Activated CD8-positive, alpha-beta memory T cell treated with anti-CD3 and anti-CD28 coated beads, Interleukin-2, amount 10 ng/mL, durations not matched to agents 7 days and 5 days (primary cell): ENCODE measurements around the gene MEST. TPM values are rescaled to one million over a fixed set of nuclear protein-coding genes. Genes with fewer than 3 reads are reported as not detected.
"Not testable (repeated sequence)": the region's sequence is repeated elsewhere in the genome, so short reads cannot be mapped to it uniquely, and the experiment has no call there.

ENCODE experiments used
- ATAC-seq: fragments of 150-1000 bp; cut with Tn5 transposase; one replicate; pipeline ENCODE4 v1.10.0; 2021; ENCODE audit warnings: moderate library complexity
- CTCF ChIA-PET: fragments of 350-600 bp; sonication (Branson Sonifier 250); formaldehyde crosslinking; loops from one replicate; lab custom pipeline; 2021; ENCODE audit warnings: antibody characterized with exemption; lab: Charles Lee
- DNase-seq: peaks from one replicate; pipeline ENCODE4 v3.0.0-alpha.2; 2020
- H3K27ac Mint-ChIP-seq: one replicate; pipeline ENCODE4 v1.8.0; 2021; ENCODE audit warnings: mild to moderate bottlenecking, mixed read lengths
- H3K27me3 Mint-ChIP-seq: one replicate; pipeline ENCODE4 v1.8.0; 2021; ENCODE audit warnings: mixed read lengths
- H3K36me3 Mint-ChIP-seq: one replicate; pipeline ENCODE4 v1.8.0; 2021; ENCODE audit warnings: mild to moderate bottlenecking, mixed read lengths
- H3K4me1 Mint-ChIP-seq: one replicate; pipeline ENCODE4 v1.8.0; 2021; ENCODE audit warnings: mixed read lengths
- H3K4me3 Mint-ChIP-seq: one replicate; pipeline ENCODE4 v1.8.0; 2021; ENCODE audit warnings: mild to moderate bottlenecking, moderate library complexity, mixed read lengths
- H3K9me3 Mint-ChIP-seq: one replicate; pipeline ENCODE4 v1.8.0; 2022; ENCODE audit warnings: low read depth, mixed read lengths
- total RNA-seq, 2 experiments: library from RNA; stranded (reverse); gene quantifications; one replicate each; pipeline ENCODE4 v1.2.3, GENCODE V29; 2021

The MEST gene
- total RNA-seq, 2 experiments from 2014 or later: 2.5 to 3.2 TPM

DNA sequence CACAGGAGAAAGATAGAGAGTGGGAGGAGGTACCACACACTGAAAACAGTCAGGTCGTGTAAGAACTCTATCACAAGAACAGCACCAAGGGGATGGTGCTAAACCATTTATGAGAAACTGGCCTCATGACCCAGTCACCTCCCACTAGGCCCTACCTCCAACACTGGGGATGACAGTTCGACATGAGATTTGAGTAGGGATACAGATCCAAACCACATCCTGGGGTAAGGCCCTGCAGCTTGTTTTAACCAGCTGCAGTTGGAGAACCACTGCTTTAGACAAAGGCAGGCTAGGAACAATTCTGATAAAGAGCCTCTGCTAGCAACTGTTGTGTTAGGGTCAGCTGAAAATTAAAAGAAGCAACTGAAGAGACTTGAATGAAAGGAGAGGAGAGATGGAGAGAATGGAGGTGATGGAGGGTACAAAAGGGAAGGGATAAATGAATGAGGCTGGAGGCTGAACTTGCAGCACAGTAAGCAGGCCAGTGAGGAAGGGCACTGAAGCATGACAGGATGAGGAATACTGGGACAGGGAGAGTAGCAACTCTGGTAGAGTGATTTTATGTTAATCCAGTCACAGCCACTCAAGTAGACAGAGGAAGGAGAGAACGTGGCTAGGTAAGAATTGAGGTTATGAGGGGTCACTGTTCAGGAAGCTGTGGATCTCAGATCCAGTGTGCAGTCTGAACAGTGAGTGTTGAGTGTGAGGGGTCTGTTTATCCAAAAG, 23.6 kb downstream of the MEST start:
- Mint-ChIP-seq H3K27me3 (no peaks in the 10 kb centered on the region), H3K9me3 (no peaks in the 10 kb centered on the region), H3K36me3 (no peaks in the 10 kb centered on the region), H3K27ac (no peak overlapping the region), H3K4me1 (no peaks in the 10 kb centered on the region), H3K4me3 (no peak overlapping the region)
- ATAC-seq (no peak), DNase-seq (no peak)
- CTCF ChIA-PET: no interaction called here

GRCh38 chr7:130521258-130521951, 29.5 kb downstream of the MEST start:
- H3K4me1 Mint-ChIP-seq: no peaks in the 10 kb centered on the region
- H3K4me3 Mint-ChIP-seq: no peak overlapping the region
- H3K36me3 Mint-ChIP-seq: no peaks in the 10 kb centered on the region
- no peak overlapping the region for H3K27ac Mint-ChIP-seq
- ATAC-seq (no peak), DNase-seq (no peak)
- no peaks in the 10 kb centered on the region for H3K27me3 Mint-ChIP-seq
- CTCF ChIA-PET: no interaction called here
- no peaks in the 10 kb centered on the region for H3K9me3 Mint-ChIP-seq

DNA sequence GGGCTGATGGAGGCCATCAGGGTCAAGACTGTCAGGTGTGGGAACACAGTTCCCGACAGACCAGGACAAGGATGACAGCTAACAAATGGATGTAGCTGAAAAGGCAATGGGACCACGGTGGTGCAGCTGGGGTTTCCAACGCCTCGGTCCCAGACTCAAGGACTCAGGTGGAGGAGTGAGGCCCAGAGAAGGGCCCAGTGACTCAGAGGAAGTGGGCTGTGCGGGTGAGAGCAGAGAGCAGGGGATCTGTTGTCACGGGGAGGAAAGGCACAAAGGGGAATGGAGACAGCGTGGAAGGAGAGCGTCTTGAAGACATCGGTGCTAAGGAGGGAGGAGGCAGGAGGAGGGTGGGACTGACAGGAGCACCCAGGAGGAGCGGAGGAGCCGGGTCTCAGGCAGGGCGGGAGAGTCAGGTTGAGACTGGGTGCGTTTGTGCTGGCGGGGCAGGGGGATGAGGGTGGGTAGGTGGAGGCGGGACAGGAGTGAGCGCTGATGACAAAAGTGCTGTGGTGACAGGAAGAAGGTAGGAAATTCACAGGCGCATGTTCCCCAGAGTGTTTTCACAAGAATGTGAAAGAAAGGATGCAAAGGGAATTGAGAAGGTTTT, 31.7 kb downstream of the MEST start:
- CTCF ChIA-PET, DNase-seq, H3K27ac Mint-ChIP-seq, H3K27me3 Mint-ChIP-seq, H3K36me3 Mint-ChIP-seq, H3K4me1 Mint-ChIP-seq, H3K9me3 Mint-ChIP-seq, H3K4me3 Mint-ChIP-seq: not testable (repeated sequence)
- ATAC-seq: peak; percentile 64

- Mint-ChIP-seq H3K36me3 (peaks cover 2% of the 10 kb centered on the region), H3K9me3 (no peaks in the 10 kb centered on the region), H3K4me3 (no peak overlapping the region), H3K27me3 (no peaks in the 10 kb centered on the region), H3K27ac (no peak overlapping the region), H3K4me1 (peaks cover 2% of the 10 kb centered on the region)
- ATAC-seq: no peak
- DNase-seq: no peak
- CTCF ChIA-PET: no interaction called here
Measured at GRCh38 chr7:130524628-130525027, 32.7 kb downstream of the MEST start.

DNA sequence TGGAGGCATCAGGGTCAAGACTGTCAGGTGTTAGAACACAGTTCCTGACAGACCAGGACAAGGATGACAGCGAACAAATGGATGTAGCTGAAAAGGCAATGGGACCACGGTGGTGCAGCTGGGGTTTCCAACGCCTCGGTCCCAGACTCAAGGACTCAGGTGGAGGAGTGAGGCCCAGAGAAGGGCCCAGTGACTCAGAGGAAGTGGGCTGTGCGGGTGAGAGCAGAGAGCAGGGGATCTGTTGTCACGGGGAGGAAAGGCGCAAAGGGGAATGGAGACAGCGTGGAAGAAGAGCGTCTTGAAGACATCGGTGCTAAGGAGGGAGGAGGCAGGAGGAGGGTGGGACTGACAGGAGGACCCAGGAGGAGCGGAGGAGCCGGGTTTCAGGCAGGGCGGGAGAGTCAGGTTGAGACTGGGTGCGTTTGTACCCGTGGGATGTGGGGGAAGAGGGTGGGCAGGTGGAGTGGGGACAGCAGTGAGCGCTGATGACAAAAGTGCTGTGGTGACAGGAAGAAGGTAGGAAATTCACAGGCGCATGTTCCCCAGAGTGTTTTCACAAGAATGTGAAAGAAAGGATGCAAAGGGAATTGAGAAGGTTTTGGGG, 36.0 kb downstream of the MEST start:
- peak overlapping the region; percentile 35 for H3K27ac Mint-ChIP-seq
- H3K27me3 Mint-ChIP-seq, H3K9me3 Mint-ChIP-seq, CTCF ChIA-PET, H3K4me3 Mint-ChIP-seq, H3K4me1 Mint-ChIP-seq, H3K36me3 Mint-ChIP-seq: not testable (repeated sequence)
- ATAC-seq: peak; percentile 59
- peak; percentile 46 for DNase-seq

GRCh38 chr7:130529417-130529816, 37.5 kb downstream of the MEST start:
- no peak overlapping the region for H3K4me3 Mint-ChIP-seq
- H3K36me3 Mint-ChIP-seq: peaks cover 2% of the 10 kb centered on the region
- CTCF ChIA-PET: no interaction called here
- H3K27me3 Mint-ChIP-seq: no peaks in the 10 kb centered on the region
- ATAC-seq (no peak), DNase-seq (no peak)
- H3K4me1 Mint-ChIP-seq: peaks cover 2% of the 10 kb centered on the region
- no peaks in the 10 kb centered on the region for H3K9me3 Mint-ChIP-seq
- H3K27ac Mint-ChIP-seq: no peak overlapping the region

- H3K27ac Mint-ChIP-seq, H3K9me3 Mint-ChIP-seq, ATAC-seq, H3K4me3 Mint-ChIP-seq, DNase-seq, H3K36me3 Mint-ChIP-seq, CTCF ChIA-PET, H3K4me1 Mint-ChIP-seq, H3K27me3 Mint-ChIP-seq: not testable (repeated sequence)
Measured at GRCh38 chr7:130537894-130538293, 46.0 kb downstream of the MEST start.

DNA sequence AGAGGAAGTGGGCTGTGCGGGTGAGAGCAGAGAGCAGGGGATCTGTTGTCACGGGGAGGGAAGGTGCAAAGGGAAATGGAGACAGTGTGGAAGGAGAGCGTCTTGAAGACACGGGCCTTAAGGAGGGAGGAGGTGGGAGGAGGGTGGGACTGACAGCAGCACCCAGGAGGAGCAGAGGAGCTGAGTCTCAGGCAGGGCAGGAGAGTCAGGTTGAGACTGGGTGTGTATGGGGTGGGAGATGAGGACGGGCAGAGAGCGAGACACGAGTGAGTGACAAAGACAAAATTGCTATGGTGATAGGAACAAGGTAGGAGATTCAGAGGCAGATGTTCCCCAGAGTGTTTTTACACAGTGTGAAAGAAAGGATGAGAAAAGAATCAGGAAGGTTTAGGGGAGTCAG, 49.4 kb downstream of the MEST start:
- H3K4me1 Mint-ChIP-seq, DNase-seq, CTCF ChIA-PET, H3K27ac Mint-ChIP-seq, ATAC-seq, H3K36me3 Mint-ChIP-seq, H3K4me3 Mint-ChIP-seq, H3K9me3 Mint-ChIP-seq, H3K27me3 Mint-ChIP-seq: not testable (repeated sequence)

DNA sequence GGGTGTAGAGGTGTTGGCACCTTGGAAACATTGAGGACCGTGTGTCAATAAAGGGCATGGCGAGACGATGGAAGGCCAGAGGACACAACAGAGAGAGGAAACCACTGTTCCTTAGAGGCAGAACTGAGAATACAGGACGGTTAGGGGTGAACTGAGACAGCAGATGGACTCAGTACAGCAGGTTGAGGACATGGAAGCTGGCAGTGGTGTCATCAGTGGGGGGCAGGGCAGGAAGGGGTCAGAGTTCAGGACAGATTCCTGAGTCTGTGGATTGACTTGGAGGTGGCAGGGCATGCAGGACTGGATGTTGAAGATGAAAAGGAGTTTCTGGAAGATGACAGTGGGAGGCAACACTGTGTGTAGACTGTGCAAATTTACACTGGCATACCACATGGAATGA, 50.4 kb downstream of the MEST start:
- H3K36me3 Mint-ChIP-seq, CTCF ChIA-PET, H3K27me3 Mint-ChIP-seq, H3K4me3 Mint-ChIP-seq, ATAC-seq, H3K27ac Mint-ChIP-seq, DNase-seq, H3K9me3 Mint-ChIP-seq, H3K4me1 Mint-ChIP-seq: not testable (repeated sequence)

- Mint-ChIP-seq H3K27ac (no peak overlapping the region), H3K9me3 (no peaks in the 10 kb centered on the region), H3K4me3 (no peak overlapping the region), H3K36me3 (peaks cover 5% of the 10 kb centered on the region), H3K27me3 (no peaks in the 10 kb centered on the region), H3K4me1 (no peaks in the 10 kb centered on the region)
- no peak for DNase-seq
- CTCF ChIA-PET: no interaction called here
- no peak for ATAC-seq
Measured at GRCh38 chr7:130543487-130544010, 51.7 kb downstream of the MEST start.

DNA sequence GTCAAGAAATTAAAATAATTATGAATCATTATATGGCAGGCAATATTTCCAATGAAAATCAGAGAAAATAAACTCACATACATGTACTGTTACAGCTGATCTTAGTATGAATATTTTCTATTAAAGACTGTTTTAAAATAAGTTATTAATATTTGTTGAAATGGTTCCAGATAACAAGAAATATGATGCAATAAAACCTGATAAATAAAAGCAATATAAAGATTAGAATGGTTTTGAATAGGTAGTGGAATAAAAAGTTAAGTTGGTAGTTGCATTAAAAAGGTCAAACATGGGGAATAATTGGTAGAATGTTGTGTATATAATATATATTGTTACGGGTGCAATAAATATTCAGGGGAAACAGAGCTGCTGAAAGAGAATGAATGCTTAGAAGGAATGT, 52.5 kb downstream of the MEST start:
- H3K9me3 Mint-ChIP-seq: no peaks in the 10 kb centered on the region
- H3K36me3 Mint-ChIP-seq: peaks cover 5% of the 10 kb centered on the region
- CTCF ChIA-PET: no interaction called here
- no peak for ATAC-seq
- no peaks in the 10 kb centered on the region for H3K4me1 Mint-ChIP-seq
- no peak overlapping the region for H3K27ac Mint-ChIP-seq
- no peak for DNase-seq
- H3K27me3 Mint-ChIP-seq: no peaks in the 10 kb centered on the region
- no peak overlapping the region for H3K4me3 Mint-ChIP-seq

GRCh38 chr7:130553398-130554029, 61.6 kb downstream of the MEST start:
- no peaks in the 10 kb centered on the region for H3K4me1 Mint-ChIP-seq
- no peak for DNase-seq
- CTCF ChIA-PET: no interaction called here

GRCh38 chr7:130554481-130554880, 62.6 kb downstream of the MEST start:
- H3K27ac Mint-ChIP-seq: no peak overlapping the region
- H3K36me3 Mint-ChIP-seq: peaks cover 1% of the 10 kb centered on the region
- no peaks in the 10 kb centered on the region for H3K9me3 Mint-ChIP-seq
- DNase-seq: no peak
- no peak for ATAC-seq
- CTCF ChIA-PET: no interaction called here
- no peak overlapping the region for H3K4me3 Mint-ChIP-seq
- no peaks in the 10 kb centered on the region for H3K4me1 Mint-ChIP-seq
- no peaks in the 10 kb centered on the region for H3K27me3 Mint-ChIP-seq

More at GRCh38 chr7:130553398-130554029, 61.6 kb downstream of the MEST start:
- Mint-ChIP-seq H3K27me3 (no peaks in the 10 kb centered on the region), H3K27ac (no peak overlapping the region), H3K9me3 (no peaks in the 10 kb centered on the region), H3K36me3 (peaks cover 1% of the 10 kb centered on the region), H3K4me3 (no peak overlapping the region)
- no peak for ATAC-seq
